Activated CD4-positive, alpha-beta T cell treated with anti-CD3 and anti-CD28 coated beads, Interleukin-10, Interleukin-2, amounts not matched to agents 100 ng/mL and 50 ng/mL, durations not matched to agents 16 hours and 8 hours (primary cell): ENCODE measurements around the gene PITPNC1.

Experiments used
- DNase-seq: peaks from one replicate; pipeline ENCODE4 v3.0.0-alpha.2; 2020

Gene PITPNC1

DNA sequence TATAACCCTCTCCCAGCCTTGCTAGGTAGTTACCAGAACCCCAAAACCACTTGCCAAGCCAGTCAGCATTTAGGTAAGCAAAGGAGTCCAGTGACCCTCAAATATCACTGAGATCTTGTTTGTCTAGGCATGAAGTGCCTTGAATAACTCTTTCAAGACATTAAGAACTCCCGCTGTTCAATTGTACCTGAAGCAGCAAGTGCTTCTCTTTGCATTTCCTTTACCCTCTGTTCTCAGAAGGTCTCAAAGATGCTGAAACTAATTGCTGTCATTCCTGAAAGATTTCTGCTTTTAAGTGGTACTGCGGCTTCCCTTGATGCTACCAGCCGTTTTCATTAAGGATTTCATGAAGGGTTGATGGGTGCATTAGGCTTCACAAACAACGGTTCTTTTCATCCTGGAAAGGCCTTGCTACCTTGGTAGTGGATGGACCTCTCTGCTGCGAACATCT lies 142.7 kb downstream of the PITPNC1 start:
- no peak for DNase-seq

DNA sequence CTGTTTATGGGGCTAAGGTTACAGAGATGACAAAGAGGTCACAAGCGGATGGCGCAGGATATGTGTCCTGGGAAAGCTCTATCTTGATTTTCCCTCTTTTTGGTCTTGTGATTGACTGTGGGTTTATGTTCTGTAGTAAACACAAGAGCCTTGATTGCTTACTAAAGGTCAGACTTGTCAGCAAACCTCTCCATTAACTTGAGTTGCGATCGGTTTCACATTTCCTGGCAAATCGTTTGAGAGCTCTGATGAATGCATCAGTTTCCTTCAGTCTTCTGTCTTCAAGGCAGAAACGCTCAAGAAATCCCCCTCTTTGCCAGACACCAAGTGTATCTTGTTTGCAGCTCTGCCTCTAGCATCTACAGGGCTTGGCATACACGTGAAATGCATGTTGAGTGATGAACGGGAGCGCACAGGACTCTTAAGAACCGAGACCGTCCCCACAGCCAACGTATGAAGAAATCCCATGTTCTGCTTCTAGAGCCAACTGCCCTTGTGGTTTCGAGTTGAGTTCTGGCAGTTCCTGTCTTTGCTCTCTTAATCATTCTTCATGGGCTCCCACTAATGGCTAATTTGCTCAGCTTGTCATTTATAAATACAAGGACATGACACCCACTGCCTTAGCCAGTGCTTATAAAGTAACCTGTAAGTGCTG lies 143.3 kb downstream of the PITPNC1 start:
- no peak for DNase-seq

DNA sequence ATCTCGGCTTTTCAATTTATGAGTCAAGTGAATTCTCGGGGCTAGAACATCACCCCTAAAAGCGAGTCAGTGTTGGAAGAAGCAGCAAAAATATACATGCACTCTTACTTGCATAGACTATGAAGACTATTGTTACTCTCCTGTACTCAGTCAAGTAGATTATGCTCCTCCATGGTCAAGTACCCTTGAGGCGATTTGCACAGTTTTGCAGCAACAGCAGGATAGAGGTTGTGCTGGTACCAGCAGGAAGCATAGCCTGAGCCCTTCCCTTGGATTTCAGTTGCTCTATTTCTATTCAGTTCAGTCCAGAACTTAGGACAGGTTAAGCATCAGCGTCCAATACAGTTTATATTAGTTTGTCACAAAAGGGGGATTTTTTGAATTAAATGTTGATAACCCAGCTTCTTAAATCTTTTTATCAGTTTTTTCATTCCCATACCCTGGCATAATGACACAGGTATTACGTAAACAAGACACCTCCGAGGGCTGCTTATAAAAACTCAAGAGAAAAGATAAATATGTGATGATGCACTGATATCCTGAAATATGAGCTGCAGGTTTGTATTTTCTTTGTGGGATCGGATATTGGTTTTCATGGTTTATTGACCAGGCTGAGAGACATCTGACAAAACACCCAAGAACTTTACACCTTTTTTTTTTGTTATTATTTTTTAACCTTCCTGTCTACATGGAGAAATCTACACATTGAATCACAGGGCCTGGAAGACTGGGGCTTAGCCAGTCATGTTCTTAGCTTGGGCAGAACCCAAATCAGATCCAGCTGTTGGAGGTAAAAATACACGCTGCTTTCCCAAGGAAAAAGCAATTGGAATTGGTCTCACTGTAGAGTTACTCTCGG lies 144.1 kb downstream of the PITPNC1 start:
- no peak for DNase-seq

DNA sequence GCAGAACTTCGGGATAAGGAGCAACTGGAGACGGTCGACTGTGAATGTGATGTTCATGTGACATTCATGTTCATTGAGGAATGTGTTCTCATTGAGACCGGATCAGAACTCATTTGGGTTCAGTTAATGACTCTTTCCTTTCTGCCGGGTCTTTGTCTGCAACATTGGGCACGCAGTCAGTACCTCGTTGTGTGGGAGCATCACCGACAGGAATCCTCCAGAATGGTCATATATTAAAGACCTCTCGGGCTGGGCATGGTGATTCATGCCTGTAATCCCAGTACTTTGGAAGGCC lies 144.6 kb downstream of the PITPNC1 start:
- no peak for DNase-seq

DNA sequence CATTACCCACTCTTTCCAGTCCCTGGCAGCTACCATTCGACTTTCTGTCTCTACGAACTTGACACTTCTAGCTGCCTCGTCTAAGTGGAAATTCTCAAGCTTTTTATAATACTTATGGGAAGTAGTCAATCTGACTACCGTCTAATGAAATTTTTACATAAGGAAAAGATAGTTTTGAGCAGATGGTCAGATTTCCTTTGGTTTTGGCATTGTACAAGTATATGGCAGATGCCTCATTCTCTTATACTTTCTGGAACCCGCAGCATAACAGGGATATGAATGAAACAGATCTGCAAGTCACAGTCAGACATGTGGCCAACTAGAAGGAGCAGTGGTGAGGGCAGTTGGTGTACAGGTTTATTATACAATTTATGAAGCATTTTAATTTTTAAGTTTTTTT lies 146.0 kb downstream of the PITPNC1 start:
- DNase-seq: no peak

DNA sequence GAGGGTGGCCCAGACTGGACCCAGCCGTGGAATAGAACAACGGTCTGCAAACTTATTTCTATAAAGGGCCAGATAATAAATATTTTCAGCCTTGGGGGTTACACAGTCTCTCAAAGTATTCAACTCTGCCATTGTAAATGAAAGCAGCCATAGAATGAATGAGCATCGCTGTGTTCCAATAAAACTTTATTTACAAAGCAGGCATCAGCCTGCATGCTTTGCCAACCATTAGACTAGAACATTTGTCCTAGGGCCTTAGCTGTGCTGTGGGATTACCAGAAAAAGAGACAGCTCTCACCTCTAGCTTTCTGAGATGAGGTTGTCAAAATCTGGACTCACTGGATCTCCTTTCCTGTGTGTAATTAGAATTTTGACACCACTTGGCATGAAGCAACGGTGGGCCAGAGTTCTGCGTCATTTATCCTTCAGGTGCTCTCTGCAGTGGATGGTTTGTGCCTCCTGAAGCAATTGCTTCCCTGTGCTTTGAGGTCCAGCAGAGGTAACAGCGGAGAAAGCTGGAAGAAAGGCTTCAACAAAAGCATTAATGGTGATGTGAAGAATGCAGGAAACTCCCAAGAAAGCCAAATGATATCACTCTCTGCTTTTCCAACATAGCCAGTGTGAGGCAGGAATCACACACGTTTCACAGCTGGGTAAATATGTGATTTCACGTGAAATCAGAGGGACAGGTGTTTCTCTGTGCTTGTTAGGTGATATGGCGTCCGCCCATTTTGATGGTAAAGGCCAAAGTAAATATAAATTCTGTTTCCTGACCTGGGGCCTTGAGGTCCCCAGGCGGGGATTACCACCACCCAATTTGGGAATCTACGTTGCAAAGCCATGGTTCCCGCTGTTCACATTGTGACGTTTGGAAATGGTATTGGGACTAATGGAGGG lies 148.4 kb downstream of the PITPNC1 start:
- DNase-seq: no peak

DNA sequence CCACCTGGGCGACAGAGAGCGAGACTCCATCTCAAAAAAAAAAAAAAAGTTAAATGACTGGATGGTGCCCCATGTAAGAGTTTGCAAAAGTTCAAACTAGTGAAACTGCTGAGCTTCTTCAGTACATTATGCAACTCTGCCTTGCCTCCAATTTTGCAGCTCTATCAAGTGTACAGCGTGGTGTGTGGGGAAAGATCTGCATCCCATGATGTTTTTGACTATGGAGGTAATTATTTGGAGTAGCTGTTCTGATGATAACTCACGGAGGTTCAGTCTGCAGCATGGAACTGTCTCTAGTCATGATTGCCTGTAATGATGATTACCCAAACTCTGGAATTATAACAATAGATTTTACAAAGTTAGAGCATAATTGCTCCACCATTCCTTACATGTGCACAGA lies 149.6 kb downstream of the PITPNC1 start:
- DNase-seq: no peak

DNA sequence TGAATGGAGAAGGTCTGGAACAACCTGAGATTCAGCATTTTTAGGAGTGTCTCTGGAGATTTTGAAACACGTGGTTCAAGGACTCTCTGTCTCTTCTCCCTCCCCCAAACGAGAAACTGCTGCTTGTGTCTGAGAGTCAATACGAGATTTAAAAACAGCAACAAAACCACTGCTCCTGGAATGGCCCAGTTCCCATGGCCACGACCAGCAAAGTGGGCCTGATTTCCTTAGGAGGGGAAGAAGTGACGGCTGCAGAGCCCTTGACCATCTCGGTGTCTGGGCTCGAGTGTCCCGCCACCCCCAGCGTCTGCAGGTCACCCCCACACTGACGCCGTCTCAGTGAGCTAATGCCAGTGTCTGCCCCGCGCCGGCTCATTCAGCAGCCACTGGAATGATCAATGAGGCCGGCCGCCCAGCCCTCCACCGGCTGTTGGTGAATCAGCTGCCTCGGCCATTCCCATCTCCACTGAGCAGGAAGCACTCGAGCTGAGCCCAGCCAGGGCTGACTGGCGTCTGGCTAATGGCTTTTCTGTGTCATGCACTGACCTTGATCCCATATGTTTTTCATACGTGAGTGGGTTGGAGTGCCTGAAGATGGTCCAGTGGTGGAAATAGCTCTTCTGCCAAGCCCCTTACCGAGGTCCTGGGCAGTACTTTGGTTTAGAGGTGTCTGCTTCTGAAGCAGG lies 151.8 kb downstream of the PITPNC1 start:
- DNase-seq: no peak

DNA sequence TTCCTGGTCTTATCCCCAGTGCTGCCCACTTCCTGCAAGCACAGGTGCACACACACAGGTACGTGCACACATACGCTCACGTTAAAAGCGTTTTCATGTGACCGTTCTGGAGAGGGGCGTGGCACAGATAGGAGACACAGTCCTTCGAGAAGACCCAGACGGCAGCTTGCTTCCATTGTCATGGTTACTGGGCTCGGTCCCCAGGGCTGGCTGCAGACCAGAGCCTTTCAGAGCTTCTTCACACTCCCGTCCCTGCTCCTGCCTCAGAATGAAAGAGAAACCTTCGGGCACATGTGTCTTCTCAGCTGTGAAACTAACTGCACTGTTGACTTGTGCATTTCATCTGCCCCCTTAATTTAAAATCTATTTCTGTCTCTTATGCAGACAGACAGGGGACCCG lies 154.2 kb downstream of the PITPNC1 start:
- no peak for DNase-seq

DNA sequence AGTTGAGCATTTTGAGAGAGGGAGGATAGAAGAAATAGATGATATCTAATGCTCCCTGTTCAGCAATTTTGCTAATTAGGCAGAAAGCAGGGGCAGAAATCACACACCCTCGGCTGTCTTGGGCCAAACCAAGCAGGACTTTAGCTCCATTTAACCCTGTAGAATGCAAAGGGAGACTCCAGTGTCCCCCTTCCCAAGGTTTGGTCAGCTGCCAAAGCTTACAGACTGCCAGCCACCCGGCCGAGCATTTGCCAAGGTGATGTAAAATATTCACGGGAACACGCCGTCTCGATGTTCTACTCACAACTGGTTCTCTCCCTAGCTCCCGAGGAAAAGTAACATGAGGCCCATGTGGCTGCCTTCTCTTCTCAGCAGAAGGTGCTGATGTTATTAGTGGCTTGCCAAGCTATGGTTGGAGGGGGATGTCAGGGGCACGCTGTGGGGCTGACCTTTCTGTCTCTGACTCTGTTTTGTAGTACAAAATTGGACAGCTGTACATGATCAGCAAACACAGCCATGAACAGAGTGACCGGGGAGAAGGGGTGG lies 155.3 kb downstream of the PITPNC1 start:
- no peak for DNase-seq

DNA sequence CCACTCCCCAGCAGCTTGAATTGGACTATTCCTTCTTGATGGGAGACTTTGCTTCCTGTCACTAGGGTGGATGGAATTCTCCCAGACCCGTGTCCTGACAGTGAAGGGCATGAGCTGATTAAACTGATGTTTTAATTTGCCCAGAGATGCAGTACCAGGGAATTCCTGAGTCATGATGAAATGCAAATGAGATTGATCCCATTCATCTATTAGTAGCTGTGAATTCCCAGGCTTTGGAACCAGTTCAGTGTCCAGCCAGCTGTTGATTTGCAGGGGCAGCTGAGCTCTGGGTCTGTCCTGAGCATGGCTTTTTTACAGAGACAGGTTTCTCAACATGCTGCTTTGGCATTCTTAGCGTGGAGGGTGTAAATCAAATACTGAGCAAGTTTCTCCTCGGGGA lies 157.9 kb downstream of the PITPNC1 start:
- no peak for DNase-seq

DNA sequence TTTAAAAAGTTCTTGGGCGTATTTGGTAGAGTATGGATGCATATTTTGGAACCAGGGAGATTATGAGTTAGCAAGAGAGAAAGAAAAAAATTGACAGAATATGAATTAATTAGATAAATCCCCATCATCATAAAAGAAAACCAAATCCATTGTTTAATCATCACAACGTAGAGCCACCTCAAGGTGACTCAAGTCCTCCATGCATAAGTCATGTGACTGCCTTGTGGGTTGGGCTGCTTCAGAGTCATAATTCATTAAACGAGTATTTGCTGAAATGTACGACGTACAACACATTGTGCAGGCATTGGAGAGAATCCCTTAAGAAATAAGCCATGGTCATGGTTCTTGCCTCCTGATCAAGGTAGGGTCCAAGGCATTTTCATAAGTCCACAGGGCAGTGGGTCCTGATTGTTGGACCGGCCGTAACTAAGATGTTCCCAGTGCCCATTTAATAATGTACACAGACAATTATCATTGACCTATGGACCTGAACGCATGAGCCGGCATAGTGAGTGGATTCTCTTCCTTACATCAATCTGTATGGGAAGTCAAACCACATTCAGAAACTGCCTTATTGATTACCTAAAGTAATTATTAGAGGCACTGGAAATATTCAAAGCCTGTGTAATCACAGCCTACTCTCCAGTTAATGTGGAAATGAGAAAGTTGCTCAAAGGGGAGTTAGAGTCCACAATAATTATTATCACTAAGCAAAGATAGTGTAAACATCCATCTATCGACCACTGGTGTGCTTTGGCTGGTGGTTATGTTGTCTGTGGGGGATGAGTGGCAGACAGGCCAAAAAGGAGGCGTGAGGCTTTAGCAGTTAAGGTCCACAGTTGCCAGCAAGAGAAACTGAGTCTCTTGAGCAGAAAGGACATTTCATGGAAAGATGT lies 165.4 kb downstream of the PITPNC1 start:
- DNase-seq: no peak

DNA sequence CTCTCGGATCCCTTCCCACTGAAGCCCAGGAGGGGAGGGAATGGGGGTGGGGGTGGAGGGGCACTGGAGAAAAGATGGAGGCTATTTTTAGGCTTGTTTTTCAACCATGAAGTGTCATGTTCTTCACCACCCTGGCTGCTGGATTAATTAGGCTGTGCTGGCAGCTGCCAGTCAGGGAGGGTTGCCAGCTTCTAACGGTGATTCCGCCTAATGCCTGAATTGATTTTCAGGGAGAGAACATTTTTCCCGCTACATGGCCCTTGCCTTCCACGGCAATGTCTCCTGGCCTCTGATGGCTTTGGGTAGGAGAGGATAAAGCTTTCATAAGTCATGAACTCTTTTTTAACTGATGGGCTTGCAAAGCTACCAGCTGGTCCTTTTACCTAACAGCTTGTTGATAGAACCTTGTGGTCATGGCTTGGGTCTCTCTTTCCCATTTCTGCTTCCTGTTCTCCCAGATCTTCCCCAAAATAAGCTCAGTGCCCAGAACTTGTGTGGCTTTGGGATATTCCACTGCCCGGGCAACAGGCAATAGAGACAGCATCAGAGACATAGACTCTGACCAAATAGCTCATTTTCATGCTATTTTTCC lies 167.4 kb downstream of the PITPNC1 start:
- DNase-seq: no peak

DNA sequence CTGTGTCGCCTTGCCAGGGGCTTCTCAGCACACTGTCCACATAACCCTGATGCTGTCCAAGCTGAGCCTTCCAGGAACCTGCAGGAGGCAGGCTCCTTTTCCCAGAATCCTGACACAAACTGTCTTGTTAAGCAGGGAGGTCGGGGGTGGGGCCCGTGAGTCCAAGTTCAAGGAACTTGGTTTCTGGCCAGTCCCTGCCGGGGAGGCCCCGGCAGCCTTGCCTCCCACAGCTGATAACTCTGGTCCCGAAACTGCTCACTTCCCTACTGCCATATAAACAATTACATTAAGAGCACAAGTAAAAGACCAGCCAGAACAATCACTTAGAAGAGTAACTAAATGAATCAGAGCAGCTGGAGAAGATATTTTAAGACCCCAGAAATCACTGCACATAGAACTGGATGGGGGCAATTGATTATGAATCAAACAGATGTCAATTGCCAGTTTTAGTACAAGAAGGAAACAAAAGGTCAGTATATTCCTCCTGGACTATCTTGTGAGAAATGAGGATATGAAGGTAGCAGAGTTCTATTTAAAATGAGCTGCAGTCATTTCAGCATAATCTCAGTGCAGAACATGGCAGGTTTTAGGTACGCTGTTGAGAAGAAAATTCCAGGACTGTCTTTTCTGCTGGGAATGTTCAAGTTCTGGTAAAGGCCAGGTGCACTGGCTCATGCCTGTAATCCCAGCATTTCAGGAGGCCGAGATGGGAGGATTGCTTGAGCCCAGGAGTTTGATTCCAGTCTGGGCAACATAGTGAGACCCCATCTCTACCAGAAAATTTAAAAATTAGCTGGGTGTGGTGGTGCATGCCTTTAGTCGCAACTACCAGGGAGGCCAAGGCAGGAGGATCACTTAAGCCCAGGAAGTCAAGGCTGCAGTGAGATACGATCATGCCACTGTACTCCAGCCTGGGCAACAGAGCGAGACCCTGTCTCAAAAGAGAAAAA lies 169.8 kb downstream of the PITPNC1 start:
- no peak for DNase-seq

DNA sequence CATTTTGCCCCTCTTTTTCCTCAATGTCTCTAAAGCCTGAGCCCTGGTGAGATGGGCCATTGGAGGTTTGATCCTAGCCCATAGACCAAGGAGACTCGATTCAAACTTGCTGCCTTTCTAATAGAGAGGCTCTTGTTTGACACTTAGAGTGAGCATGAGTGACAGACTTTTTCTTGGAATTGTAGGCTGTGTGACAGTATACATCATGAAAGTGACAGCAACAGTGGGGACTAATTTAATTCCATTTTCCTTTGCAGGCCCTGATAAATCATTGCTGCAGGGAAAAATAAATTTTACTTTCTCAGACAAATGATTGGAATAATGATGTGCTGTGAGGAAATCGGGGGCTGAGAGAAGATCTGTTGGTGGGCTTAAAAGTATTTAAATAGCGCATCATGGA lies 171.6 kb downstream of the PITPNC1 start:
- no peak for DNase-seq

DNA sequence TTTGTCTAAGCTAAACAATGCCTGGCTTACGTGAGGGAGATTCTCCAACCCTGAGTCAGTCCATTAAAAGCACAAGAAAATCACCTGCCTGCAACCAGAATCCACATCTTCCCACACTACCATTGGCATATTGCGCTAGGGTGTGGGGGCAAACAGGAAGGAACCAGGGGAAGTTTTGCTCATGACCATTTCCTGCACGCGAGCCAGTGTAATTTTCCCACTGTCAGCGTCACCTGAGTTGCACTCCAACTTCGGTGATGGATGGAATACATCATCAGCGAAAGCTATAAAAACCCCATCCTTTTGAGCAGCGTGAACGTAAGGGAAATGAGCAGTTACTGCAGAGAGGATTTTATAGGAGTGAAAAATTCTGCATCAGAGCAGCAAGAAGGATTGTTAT lies 172.7 kb downstream of the PITPNC1 start:
- no peak for DNase-seq

DNA sequence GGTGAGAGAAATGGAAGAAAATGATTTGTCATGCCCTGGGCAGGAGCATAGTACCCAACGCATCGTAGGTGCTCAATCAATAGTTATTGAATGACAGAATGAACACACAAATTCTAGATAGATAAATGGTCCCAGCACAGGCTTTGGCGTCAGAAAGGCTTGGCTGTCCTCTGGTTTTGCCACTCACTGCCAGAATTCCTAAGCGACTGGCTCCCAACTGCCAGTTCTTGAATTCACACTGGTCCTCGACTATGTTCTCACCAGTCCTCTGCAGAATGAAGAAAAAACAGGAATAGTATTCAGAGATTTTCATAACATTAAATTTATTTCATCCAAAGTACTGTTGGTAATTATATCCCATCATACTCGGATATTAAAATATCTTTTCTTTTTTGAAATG lies 177.6 kb downstream of the PITPNC1 start:
- DNase-seq: no peak

DNA sequence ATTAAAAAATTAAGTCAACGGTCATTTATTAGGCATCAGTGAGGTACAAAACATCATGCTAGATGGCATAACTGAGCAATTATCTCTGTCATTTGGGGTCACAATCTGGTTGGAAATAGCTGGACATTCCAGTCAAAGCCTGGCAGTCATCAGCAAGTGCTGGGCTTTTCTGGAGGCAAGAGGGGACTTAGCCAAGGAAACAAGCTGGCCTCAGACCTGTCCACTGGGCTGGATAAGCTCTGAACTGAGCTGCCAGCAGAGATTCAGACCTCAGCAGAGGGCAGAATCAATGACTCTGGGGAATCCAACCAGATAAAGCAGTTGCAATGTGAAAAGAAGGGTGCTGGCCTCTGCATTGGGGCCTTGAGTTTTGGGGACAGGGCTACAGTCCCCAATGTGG lies 178.8 kb downstream of the PITPNC1 start:
- DNase-seq: no peak

DNA sequence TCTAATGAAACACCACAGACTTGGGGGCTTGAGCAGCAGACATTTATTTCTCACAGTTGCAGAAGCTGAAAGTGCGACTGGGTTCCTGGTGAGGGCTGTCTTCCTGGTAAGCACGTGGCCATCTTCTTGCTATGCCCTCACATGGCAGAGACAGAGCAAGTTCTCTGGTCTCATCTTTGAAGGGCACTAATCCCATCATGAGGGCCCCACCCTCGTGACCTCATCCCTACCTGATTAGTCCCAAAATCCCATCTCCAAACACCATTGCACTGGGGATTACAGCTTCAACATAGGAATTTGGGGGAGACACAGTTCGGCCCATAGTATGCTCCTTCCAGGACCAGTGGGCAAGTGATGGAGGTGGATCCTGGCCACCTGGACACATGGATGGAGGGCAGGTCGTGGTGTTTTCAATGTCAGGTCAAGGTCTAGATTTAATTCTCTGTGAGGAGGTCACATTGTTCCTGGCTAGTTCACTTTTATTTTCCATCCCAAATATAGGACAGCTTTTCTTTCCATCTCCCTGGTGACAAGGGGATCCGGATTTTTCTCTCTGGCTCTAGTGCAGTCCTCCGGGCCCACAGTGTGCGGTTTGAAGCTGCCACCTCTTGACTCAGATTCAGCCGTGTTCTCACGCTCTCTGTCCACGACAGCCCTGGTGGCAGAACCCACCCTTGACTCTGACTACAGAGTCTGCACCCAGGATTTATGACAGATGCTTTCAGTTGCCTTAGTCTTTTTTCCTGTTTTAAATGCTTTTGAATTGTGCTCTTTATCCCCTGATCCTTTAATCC lies 180.2 kb downstream of the PITPNC1 start:
- no peak for DNase-seq
